Peyer's patch (tissue), 4 donors: Measurements from ENCODE around the gene FAM162B. TPM values are rescaled to one million over a fixed set of nuclear protein-coding genes. Genes with fewer than 3 reads are reported as not detected.

Experiments used
- DNase-seq, 3 donors: peaks; one replicate each; pipeline ENCODE4 v3.0.0-alpha.2; 2017 to 2019
- H3K27ac ChIP-seq, 4 donors: fragments of 200-600 bp; sonication (generic); one replicate each; pipeline ENCODE4 v1.5.1; 2016 to 2019
- H3K27me3 ChIP-seq, 2 donors: fragments of 200-600 bp; sonication (generic); one replicate each; pipeline ENCODE4 v1.5.1; 2019
- H3K36me3 ChIP-seq, 3 donors: fragments of 200-600 bp; sonication (generic); one replicate each; pipeline ENCODE4 v1.5.1; 2016 to 2019
- H3K4me1 ChIP-seq, 4 donors: fragments of 200-600 bp; sonication (generic); one replicate each; pipeline ENCODE4 v1.5.1; 2016 to 2019
- H3K4me3 ChIP-seq, 4 donors: fragments of 200-600 bp; sonication (generic); 1 replicate in 3 of 4; 2 replicates in 1 of 4; pipeline ENCODE4 v1.5.1; 2016 to 2019; ENCODE audit warnings: mild to moderate bottlenecking in 1 of 4
- H3K9me3 ChIP-seq, 4 donors: fragments of 200-600 bp; sonication (generic); one replicate each; pipeline ENCODE4 v1.5.1; 2016 to 2019; ENCODE audit warnings: mild to moderate bottlenecking in 1 of 4
- CTCF ChIP-seq, 6 experiments: fragments of 450-650 bp in 4 of 6; fragments of 200-600 bp in 2 of 6; sonication (generic) in 1 of 6; IDR thresholded peaks; one replicate each; pipeline ENCODE4 v1.5.1; 2017 to 2019; ENCODE audit warnings: antibody characterized with exemption in 6 of 6, mild to moderate bottlenecking in 3 of 6, moderate library complexity in 1 of 6
- POLR2A ChIP-seq, 2 donors: fragments of 450-650 bp; IDR thresholded peaks; one replicate each; pipeline ENCODE4 v1.5.1; 2017; ENCODE audit warnings: antibody characterized with exemption in 2 of 2, mild to moderate bottlenecking in 2 of 2, moderate library complexity in 2 of 2
- total RNA-seq, 4 donors: library from RNA; depleted of rRNA; stranded (reverse); fragments of >200 nt; gene quantifications; one replicate each; pipeline ENCODE4 v1.1.0, GENCODE V29; 2016

The FAM162B gene
- not detected for total RNA-seq

- H3K4me1 ChIP-seq, result peaks cover 0 to 9% (median 3%) of the 10 kb centered on the region in 4 donors
- H3K27me3 ChIP-seq, result peaks cover 0 to 8% of the 10 kb centered on the region in 2 donors
- H3K4me3 ChIP-seq, result peak within 1 kb of the TSS; percentile 24 to 51 (median 38)
- H3K27ac ChIP-seq, result no peak within 1 kb of the TSS
- H3K9me3 ChIP-seq, result no peaks in the 10 kb centered on the region
- DNase-seq, result no peak
- H3K36me3 ChIP-seq, result no peaks in the 10 kb centered on the region
- TF ChIP-seq POLR2A (IDR thresholded peaks at IDR 0.05) (no peak), CTCF (IDR thresholded peaks at IDR 0.05) (no peak)
Observed at GRCh38 chr6:116764961-116765841, at the start of gene FAM162B. FAM162B (minus strand) TSS chr6:116765719; CDS start chr6:116765576, 143 bp downstream.

GRCh38 chr6:116812051-116812650 lies 46.6 kb upstream of the FAM162B start:
- no peaks in the 10 kb centered on the region for H3K9me3 ChIP-seq
- H3K4me3 ChIP-seq, result no peak overlapping the region
- no peak overlapping the region for H3K27ac ChIP-seq
- DNase-seq, result no peak
- no peaks in the 10 kb centered on the region for H3K36me3 ChIP-seq
- no peak for TF ChIP-seq POLR2A (IDR thresholded peaks at IDR 0.05)
- TF ChIP-seq CTCF (IDR thresholded peaks at IDR 0.05), result no peak
- no peaks in the 10 kb centered on the region for H3K4me1 ChIP-seq
- H3K27me3 ChIP-seq, result no peaks in the 10 kb centered on the region

DNA sequence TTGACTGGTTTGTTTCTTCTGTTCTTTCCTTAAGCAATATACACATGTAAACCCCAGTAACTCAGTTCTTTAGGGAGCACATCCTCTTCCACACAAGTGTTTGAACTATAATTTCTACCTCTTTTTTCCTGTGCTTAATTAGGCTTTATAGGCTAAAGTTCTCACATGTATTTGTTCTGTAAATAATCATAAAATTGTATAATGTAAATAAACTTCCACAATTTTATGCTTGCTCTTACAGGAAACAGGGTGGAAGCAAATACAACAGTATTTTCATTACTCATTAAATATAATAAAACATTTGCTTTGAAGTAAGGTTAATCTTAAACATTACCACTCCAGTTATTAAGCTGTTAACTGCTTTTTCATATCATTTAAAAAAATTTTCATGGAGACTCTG lies 36.5 kb upstream of the FAM162B start:
- H3K27ac ChIP-seq, result no peak overlapping the region
- TF ChIP-seq CTCF (IDR thresholded peaks at IDR 0.05), result no peak
- TF ChIP-seq POLR2A (IDR thresholded peaks at IDR 0.05), result no peak

DNA sequence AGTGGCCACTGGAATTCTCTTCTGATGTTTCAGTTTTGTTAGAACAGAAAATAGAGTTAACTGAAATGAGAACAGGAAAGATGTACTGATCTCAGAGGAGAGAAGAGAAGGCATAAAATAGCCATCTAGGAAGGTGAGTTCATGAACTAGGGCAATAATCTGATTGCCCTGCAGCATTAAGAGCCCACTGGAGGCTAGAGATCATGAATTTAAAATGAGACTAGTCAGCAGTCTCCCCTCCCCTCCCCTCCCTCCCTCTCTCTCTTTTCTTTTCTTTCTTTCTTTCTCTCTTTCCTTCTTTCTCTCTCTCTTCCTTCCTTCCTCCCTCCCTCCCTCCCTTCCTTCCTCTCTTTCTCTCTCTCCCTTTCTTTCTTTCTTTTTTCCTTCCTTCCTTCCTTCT lies 34.4 kb upstream of the FAM162B start:
- DNase-seq, result no peak
- Histone ChIP-seq H3K4me3 (no peak overlapping the region), H3K27ac (no peak overlapping the region), H3K4me1 (no peaks in the 10 kb centered on the region), H3K27me3 (no peaks in the 10 kb centered on the region), H3K9me3 (no peaks in the 10 kb centered on the region), H3K36me3 (no peaks in the 10 kb centered on the region)
- TF ChIP-seq POLR2A (IDR thresholded peaks at IDR 0.05) (no peak), CTCF (IDR thresholded peaks at IDR 0.05) (no peak)

More for the DNA sequence above, 36.5 kb upstream of the FAM162B start:
- H3K36me3 ChIP-seq, result no peaks in the 10 kb centered on the region
- no peak for DNase-seq
- H3K4me3 ChIP-seq, result no peak overlapping the region
- H3K4me1 ChIP-seq, result no peaks in the 10 kb centered on the region
- no peaks in the 10 kb centered on the region for H3K27me3 ChIP-seq
- H3K9me3 ChIP-seq, result no peaks in the 10 kb centered on the region

- no peaks in the 10 kb centered on the region for H3K27me3 ChIP-seq
- no peaks in the 10 kb centered on the region for H3K36me3 ChIP-seq
- TF ChIP-seq POLR2A (IDR thresholded peaks at IDR 0.05), result no peak
- no peak for TF ChIP-seq CTCF (IDR thresholded peaks at IDR 0.05)
- H3K27ac ChIP-seq, result no peak overlapping the region
- H3K4me1 ChIP-seq, result no peaks in the 10 kb centered on the region
- DNase-seq, result no peak
- H3K9me3 ChIP-seq, result no peaks in the 10 kb centered on the region
- no peak overlapping the region for H3K4me3 ChIP-seq
Observed at GRCh38 chr6:116797585-116797984, 32.1 kb upstream of the FAM162B start.
